ENCODE measurements around the gene SESN3. TPM values are rescaled to one million over a fixed set of nuclear protein-coding genes. Genes with fewer than 3 reads are reported as not detected.

Gene SESN3
- total RNA-seq, 1 experiment from 2014 or later = 28.2 TPM

- no peaks in the 10 kb centered on the region for H3K4me1 ChIP-seq
- Mint-ChIP-seq H3K4me3 (ENCODE audit: unreplicated experiment) (no peak overlapping the region), H3K4me1 (ENCODE audit: low read depth, unreplicated experiment) (peaks cover 14% of the 10 kb centered on the region), H3K27ac (ENCODE audit: unreplicated experiment) (no peak overlapping the region), H3K27me3 (ENCODE audit: insufficient read depth, unreplicated experiment) (no peaks in the 10 kb centered on the region), H3K36me3 (ENCODE audit: insufficient read depth, unreplicated experiment) (peaks cover 5% of the 10 kb centered on the region), H3K9me3 (ENCODE audit: unreplicated experiment) (no peaks in the 10 kb centered on the region)
- TF ChIP-seq, protein P1, sequence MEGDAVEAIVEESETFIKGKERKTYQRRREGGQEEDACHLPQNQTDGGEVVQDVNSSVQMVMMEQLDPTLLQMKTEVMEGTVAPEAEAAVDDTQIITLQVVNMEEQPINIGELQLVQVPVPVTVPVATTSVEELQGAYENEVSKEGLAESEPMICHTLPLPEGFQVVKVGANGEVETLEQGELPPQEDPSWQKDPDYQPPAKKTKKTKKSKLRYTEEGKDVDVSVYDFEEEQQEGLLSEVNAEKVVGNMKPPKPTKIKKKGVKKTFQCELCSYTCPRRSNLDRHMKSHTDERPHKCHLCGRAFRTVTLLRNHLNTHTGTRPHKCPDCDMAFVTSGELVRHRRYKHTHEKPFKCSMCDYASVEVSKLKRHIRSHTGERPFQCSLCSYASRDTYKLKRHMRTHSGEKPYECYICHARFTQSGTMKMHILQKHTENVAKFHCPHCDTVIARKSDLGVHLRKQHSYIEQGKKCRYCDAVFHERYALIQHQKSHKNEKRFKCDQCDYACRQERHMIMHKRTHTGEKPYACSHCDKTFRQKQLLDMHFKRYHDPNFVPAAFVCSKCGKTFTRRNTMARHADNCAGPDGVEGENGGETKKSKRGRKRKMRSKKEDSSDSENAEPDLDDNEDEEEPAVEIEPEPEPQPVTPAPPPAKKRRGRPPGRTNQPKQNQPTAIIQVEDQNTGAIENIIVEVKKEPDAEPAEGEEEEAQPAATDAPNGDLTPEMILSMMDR (IDR thresholded peaks at IDR 0.05; ENCODE audit: insufficient read depth in 1 of 2, low read depth in 1 of 2, low read length in 1 of 2, severe bottlenecking in 1 of 2, unreplicated experiment in 1 of 2) = no peak
- POLR2A ChIA-PET = no interaction called here
- BruUV-seq (replicated peaks) = no TSS peak
- CTCF ChIA-PET = no interaction called here
- no peaks in the 10 kb centered on the region for H3K36me3 ChIP-seq (ENCODE audit: control insufficient read depth, insufficient read depth, low read length)
- H3K27me3 ChIP-seq (replicated peaks; ENCODE audit: control insufficient read depth, insufficient read depth, low read length) = no peaks in the 10 kb centered on the region
- H3K4me3 ChIP-seq (ENCODE audit: low read depth, low read length) = no peak overlapping the region
- intact Hi-C loops (cut with micrococcal nuclease; ENCODE audit: unreplicated experiment) = no loop called here
- no peaks in the 10 kb centered on the region for H3K9me3 ChIP-seq
- DNase-seq = no peak
Observed at GRCh38 chr11:95195831-95196230, 35.2 kb downstream of the SESN3 start.

GRCh38 chr11:95193541-95193940 is 37.5 kb downstream of the SESN3 start:
- no peak overlapping the region for H3K4me3 Mint-ChIP-seq (ENCODE audit: unreplicated experiment)
- no peak for DNase-seq
- no peaks in the 10 kb centered on the region for H3K27me3 Mint-ChIP-seq (ENCODE audit: insufficient read depth, unreplicated experiment)
- TF ChIP-seq, protein P1 (IDR thresholded peaks at IDR 0.05; ENCODE audit: insufficient read depth in 1 of 2, low read depth in 1 of 2, low read length in 1 of 2, severe bottlenecking in 1 of 2, unreplicated experiment in 1 of 2) = no peak
- Histone ChIP-seq H3K9me3 (no peaks in the 10 kb centered on the region), H3K4me1 (no peaks in the 10 kb centered on the region), H3K27me3 (replicated peaks; ENCODE audit: control insufficient read depth, insufficient read depth, low read length) (no peaks in the 10 kb centered on the region), H3K4me3 (ENCODE audit: low read depth, low read length) (no peak overlapping the region), H3K36me3 (ENCODE audit: control insufficient read depth, insufficient read depth, low read length) (no peaks in the 10 kb centered on the region)
- BruUV-seq (replicated peaks) = no TSS peak
- no peaks in the 10 kb centered on the region for H3K9me3 Mint-ChIP-seq (ENCODE audit: unreplicated experiment)
- H3K4me1 Mint-ChIP-seq (ENCODE audit: low read depth, unreplicated experiment) = peaks cover 14% of the 10 kb centered on the region
- ChIA-PET CTCF (no interaction called here), POLR2A (no interaction called here)
- no peak overlapping the region for H3K27ac Mint-ChIP-seq (ENCODE audit: unreplicated experiment)
- peaks cover 5% of the 10 kb centered on the region for H3K36me3 Mint-ChIP-seq (ENCODE audit: insufficient read depth, unreplicated experiment)
- intact Hi-C loops (cut with micrococcal nuclease; ENCODE audit: unreplicated experiment) = no loop called here

- H3K36me3 Mint-ChIP-seq (ENCODE audit: insufficient read depth, unreplicated experiment) = peaks cover under 1% of the 10 kb centered on the region
- DNase-seq = no peak
- POLR2A ChIA-PET = no interaction called here
- intact Hi-C loops (cut with micrococcal nuclease; ENCODE audit: unreplicated experiment) = no loop called here
- H3K4me1 Mint-ChIP-seq (ENCODE audit: low read depth, unreplicated experiment) = peaks cover 10% of the 10 kb centered on the region
- no peaks in the 10 kb centered on the region for H3K4me1 ChIP-seq
- H3K4me3 ChIP-seq (ENCODE audit: low read depth, low read length) = no peak overlapping the region
- no peaks in the 10 kb centered on the region for H3K9me3 Mint-ChIP-seq (ENCODE audit: unreplicated experiment)
- no TSS peak for BruUV-seq (replicated peaks)
- no peaks in the 10 kb centered on the region; the same call in 1 of the 2 replicates for H3K36me3 ChIP-seq (ENCODE audit: control insufficient read depth, insufficient read depth, low read length)
- CTCF ChIA-PET = no interaction called here
- H3K27me3 Mint-ChIP-seq (ENCODE audit: insufficient read depth, unreplicated experiment) = no peaks in the 10 kb centered on the region
- TF ChIP-seq, protein P1 (IDR thresholded peaks at IDR 0.05; ENCODE audit: insufficient read depth in 1 of 2, low read depth in 1 of 2, low read length in 1 of 2, severe bottlenecking in 1 of 2, unreplicated experiment in 1 of 2) = no peak
- no peaks in the 10 kb centered on the region for H3K9me3 ChIP-seq
- H3K4me3 Mint-ChIP-seq (ENCODE audit: unreplicated experiment) = no peak overlapping the region
- H3K27ac Mint-ChIP-seq (ENCODE audit: unreplicated experiment) = no peak overlapping the region
- no peaks in the 10 kb centered on the region for H3K27me3 ChIP-seq (replicated peaks; ENCODE audit: control insufficient read depth, insufficient read depth, low read length)
Observed at GRCh38 chr11:95192717-95193116, 38.3 kb downstream of the SESN3 start.
